DMS153 treated with DMSO at 0.1 percent for 48 hours (cell line): ENCODE measurements around the gene CTIF.

Experiments used
- DNase-seq: peaks from one replicate; lab custom pipeline; 2025; ENCODE audit not compliant: unreplicated experiment; lab: John Stamatoyannopoulos, UW

Gene CTIF

DNA sequence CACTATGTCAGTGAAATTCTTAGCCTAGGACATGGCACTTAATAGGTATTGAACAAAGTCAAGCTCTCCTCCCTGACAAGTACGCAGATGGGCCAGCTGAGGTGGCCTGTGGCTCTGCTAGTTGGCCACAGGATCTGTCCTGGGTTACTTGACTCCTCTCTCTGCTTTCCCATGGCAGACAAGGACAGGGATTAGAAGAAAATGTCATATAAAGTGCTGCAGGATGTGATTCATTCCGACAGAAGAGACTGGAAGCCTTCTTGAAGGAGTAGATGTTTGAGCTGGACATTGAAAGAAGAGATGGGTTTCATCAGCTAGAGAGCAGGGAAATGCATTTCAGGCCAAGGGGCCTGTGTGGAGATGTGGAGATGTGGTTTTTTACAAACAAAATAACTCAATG is 365.3 kb downstream of the CTIF start:
- no peak for DNase-seq

DNA sequence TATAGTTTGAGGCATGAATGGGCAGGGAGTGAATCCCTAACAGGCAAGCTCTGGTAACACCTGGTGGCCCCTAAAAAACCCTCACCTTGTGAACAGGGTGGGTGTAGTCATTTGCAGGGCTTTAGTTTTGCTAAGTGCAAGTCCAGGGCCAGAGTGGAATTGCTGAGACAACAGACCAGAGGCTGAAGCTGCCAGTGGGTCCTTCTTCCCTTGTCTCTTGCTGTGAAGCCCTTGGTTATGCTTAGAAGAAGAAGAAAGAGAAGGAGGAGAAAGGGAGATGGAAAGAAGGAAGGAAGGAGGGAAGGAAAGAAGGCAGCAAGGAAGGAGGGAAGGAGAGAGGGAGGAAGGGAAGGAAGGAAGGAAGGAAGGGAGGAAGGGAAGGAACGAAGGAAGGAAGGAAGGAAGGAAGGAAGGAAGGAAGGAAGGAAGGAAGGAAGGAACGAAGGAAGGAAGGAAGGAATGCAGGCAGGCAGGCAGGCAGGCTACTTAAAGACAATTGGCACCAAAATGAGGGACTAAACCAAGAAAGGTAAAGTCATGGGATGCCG is 366.1 kb downstream of the CTIF start:
- DNase-seq, result no peak

DNA sequence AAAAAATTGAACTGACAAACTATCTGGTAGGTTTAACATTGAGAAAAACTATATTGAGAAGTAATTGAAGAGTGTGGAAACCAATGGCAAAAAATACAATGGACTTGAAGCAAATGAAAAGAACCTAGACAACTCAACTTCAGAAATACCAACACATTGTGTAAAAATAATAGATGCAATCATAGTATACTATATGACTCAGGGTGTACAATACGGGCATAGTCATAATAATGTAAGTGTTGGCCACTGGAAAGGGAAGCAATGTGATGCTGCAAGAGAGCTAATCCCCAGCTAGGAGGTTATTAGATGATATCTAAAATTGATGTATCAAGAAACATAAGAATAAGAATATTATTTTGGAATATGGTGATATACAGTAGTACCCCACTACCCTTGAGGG is 366.7 kb downstream of the CTIF start:
- no peak for DNase-seq

DNA sequence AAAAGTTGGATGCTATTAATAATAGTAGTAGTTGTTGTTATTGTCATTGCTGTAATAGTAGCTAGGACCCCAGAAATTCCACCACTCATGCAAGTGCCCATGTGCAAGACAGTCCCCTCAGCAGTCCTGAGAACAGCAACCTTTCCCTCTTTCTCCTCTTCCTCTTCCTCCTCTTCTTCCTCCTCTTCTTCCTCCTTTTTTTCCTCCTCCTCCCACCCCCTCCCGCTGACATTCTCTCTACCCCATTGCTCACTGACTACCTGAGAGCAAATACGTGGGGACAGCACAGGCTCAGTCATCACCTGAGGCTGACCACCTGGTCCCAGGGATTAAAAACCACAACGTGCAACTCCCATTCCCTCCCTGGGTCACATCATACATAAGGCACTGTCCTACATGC is 370.1 kb downstream of the CTIF start:
- DNase-seq, result no peak

DNA sequence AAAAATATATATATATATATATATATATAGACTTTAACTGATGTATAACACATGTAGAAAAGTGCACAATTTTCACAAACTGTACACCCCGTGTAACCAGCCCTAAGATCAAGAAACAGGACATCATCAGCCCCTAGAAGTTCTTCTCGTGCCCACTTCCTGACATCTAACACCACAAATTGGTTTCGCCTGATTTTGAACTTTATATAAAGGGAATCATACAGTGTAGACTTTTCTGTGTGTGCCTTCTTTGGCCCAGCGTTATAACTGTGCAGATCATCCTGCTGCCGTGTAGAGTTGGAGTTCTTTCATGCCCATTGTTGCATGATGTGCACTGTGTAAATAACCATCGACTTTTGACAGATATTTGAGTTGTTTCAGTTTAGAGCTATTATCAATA is 370.9 kb downstream of the CTIF start:
- DNase-seq, result no peak

DNA sequence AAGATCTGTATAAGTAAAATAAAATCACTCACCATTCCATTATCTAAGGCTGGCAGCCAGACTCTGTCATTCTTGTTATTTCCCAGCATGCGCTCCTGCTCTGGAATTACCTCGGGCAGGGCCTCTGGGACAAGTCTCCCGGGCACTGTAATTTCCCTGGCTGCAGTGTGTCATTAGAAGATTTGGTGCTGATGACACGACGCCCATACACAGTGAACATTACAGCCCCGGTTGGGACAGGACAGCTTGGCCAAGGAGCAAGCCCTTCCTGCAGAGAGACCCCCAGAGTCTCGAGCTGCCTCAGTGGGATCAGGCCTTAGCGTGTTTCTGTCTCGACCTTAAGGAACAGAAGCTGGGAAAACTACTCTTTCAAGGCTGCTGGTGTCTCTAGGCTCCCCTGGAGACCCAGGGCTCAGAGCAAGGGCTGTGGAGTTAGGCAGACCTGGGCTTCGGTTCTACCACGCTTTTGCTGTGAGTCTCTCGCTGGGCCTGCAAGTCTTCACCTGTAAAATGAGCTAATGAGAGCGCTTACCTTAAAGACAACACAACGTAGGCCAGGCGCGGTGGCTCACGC is 372.2 kb downstream of the CTIF start:
- DNase-seq, result no peak
